ENCODE measurements around the gene AUTS2. TPM values are rescaled to one million over a fixed set of nuclear protein-coding genes. Genes with fewer than 3 reads are reported as not detected.

AUTS2 gene
- total RNA-seq, 1 experiment from 2014 or later = 256 TPM

GRCh38 chr7:70148997-70149396 lies 550.7 kb downstream of the AUTS2 start:
- no peak for DNase-seq
- H3T11ph ChIP-seq (ENCODE audit: low read length) = no peak overlapping the region
- H3K23ac ChIP-seq (ENCODE audit: insufficient read length, low read depth, low read length) = no peak overlapping the region
- H4K91ac ChIP-seq (ENCODE audit: insufficient read length, low read depth, low read length) = no peak overlapping the region
- Mint-ChIP-seq H3K27ac (no peak overlapping the region), H3K36me3 (ENCODE audit: insufficient read depth in 1 of 3, low read depth in 3 of 3) (peaks cover 0 to 8% (median 0%) of the 10 kb centered on the region in 3 experiments; a peak in 2 of 7 replicates), H3K27me3 (ENCODE audit: low read depth) (no peaks in the 10 kb centered on the region), H3K4me3 (no peak overlapping the region), H3K9me3 (peaks cover 0 to 2% of the 10 kb centered on the region in 2 experiments; a peak in 2 of 5 replicates), H3K4me1 (peaks cover 8 to 10% of the 10 kb centered on the region in 2 experiments)
- H3K4me2 ChIP-seq (ENCODE audit: insufficient read depth, insufficient read length, low read length) = no peak overlapping the region
- no peak overlapping the region for H2BK20ac ChIP-seq (ENCODE audit: low read depth, low read length, poor library complexity, severe bottlenecking)
- no peak overlapping the region for H2BK15ac ChIP-seq (ENCODE audit: low read depth, low read length)
- no peak overlapping the region for H2AFZ ChIP-seq (ENCODE audit: low read length)
- no peak for TF ChIP-seq CTCF (conservative IDR thresholded peaks at IDR 0.05)
- no peak overlapping the region for H3K56ac ChIP-seq (ENCODE audit: insufficient read length, low read depth, low read length)
- no peak overlapping the region for H2AK5ac ChIP-seq (ENCODE audit: insufficient read length, low read length)
- no peaks in the 10 kb centered on the region for H3K27me3 ChIP-seq (ENCODE audit: insufficient read depth, low read length)
- no peak overlapping the region for H3K18ac ChIP-seq (ENCODE audit: insufficient read length, low read depth, low read length)
- no peaks in the 10 kb centered on the region for H4K20me1 ChIP-seq (ENCODE audit: control insufficient read depth, insufficient read depth, insufficient read length)
- H3K9ac ChIP-seq (ENCODE audit: extremely low read depth, insufficient read length, low read length) = no peak overlapping the region
- H3K79me2 ChIP-seq (ENCODE audit: insufficient read depth, low read length) = no peaks in the 10 kb centered on the region
- no peak overlapping the region for H2BK120ac ChIP-seq (ENCODE audit: low read depth, low read length, poor library complexity, severe bottlenecking)
- no peak overlapping the region for H2BK5ac ChIP-seq (ENCODE audit: insufficient read length, low read length)
- H3K79me1 ChIP-seq (ENCODE audit: insufficient read depth, low read depth, low read length, poor library complexity, severe bottlenecking) = no peaks in the 10 kb centered on the region
- H3K27ac ChIP-seq (ENCODE audit: insufficient read length, low read depth, low read length) = no peak overlapping the region
- no peaks in the 10 kb centered on the region for H3K9me3 ChIP-seq (ENCODE audit: control insufficient read depth, low read depth, low read length)
- H3K4ac ChIP-seq (ENCODE audit: low read depth, low read length) = no peak overlapping the region
- no peak overlapping the region for H4K5ac ChIP-seq (ENCODE audit: insufficient read length, low read depth, low read length)
- H3K14ac ChIP-seq (ENCODE audit: insufficient read depth, low read length) = no peak overlapping the region
- no CpG with 5 or more reads among the region's 1 CpG for WGBS (ENCODE audit: extremely low coverage, insufficient read length, low lambda C conversion rate)
- no peak overlapping the region for H4K8ac ChIP-seq (replicated peaks; ENCODE audit: insufficient read length, low read depth, low read length)
- H3K23me2 ChIP-seq (ENCODE audit: insufficient read length, low read depth, low read length, poor library complexity, severe bottlenecking) = no peaks in the 10 kb centered on the region
- H3K4me1 ChIP-seq (ENCODE audit: insufficient read depth, low read length) = no peaks in the 10 kb centered on the region
- H2BK12ac ChIP-seq (ENCODE audit: insufficient read length, low read depth, low read length) = no peak overlapping the region

Measured in H9 (cell line).